ENCODE measurements around the gene BRAT1. TPM values are rescaled to one million over a fixed set of nuclear protein-coding genes. Genes with fewer than 3 reads are reported as not detected.

BRAT1 gene
- total RNA-seq (10 to 100 TPM; 22.5 to 24.7 TPM), polyA plus RNA-seq (ENCODE audit: insufficient read length in 6 of 6) (10 to 100 TPM; 26.2 to 41.4 (median 29.2) TPM)
- long read RNA-seq, donor 1, partial matches to known transcripts: 16 of 16 reads
- long read RNA-seq, donor 1, other reads (novel, unspliced or antisense): 0 of 16 reads
- long read RNA-seq, donor 2, partial matches to known transcripts: 0 of 3 reads
- long read RNA-seq, donor 2, other reads (novel, unspliced or antisense): 0 of 3 reads
- long read RNA-seq, donor 3, transcript BRAT1-201 (14 exons, 2,915 nt): major isoform, 5 of 5 reads
- long read RNA-seq, donor 3, partial matches to known transcripts: 0 of 5 reads
- long read RNA-seq, donor 3, other reads (novel, unspliced or antisense): 0 of 5 reads
- long read RNA-seq, donor 4, transcript BRAT1-201 (14 exons, 2,915 nt): major isoform, 8 of 26 reads
- long read RNA-seq, donor 4, partial matches to known transcripts: 11 of 26 reads
- long read RNA-seq, donor 4, other reads (novel, unspliced or antisense): 7 of 26 reads
- long read RNA-seq, donor 5, partial matches to known transcripts: 5 of 5 reads
- long read RNA-seq, donor 5, other reads (novel, unspliced or antisense): 0 of 5 reads
- long read RNA-seq, donor 6, partial matches to known transcripts: 0 of 3 reads
- long read RNA-seq, donor 6, other reads (novel, unspliced or antisense): 0 of 3 reads
- long read RNA-seq, donor 7, partial matches to known transcripts: 0 of 1 reads
- long read RNA-seq, donor 7, other reads (novel, unspliced or antisense): 0 of 1 reads
- long read RNA-seq, donor 8, partial matches to known transcripts: 165 of 167 reads
- long read RNA-seq, donor 8, other reads (novel, unspliced or antisense): 0 of 167 reads
- long read RNA-seq, donor 9: 0 reads
- long read RNA-seq, donor 10, transcript BRAT1-201 (14 exons, 2,915 nt): major isoform, 6 of 19 reads
- long read RNA-seq, donor 10, partial matches to known transcripts: 7 of 19 reads
- long read RNA-seq, donor 10, other reads (novel, unspliced or antisense): 6 of 19 reads
- long read RNA-seq, donor 11, partial matches to known transcripts: 0 of 3 reads
- long read RNA-seq, donor 11, other reads (novel, unspliced or antisense): 0 of 3 reads
- long read RNA-seq, donor 12, partial matches to known transcripts: 0 of 3 reads
- long read RNA-seq, donor 12, other reads (novel, unspliced or antisense): 0 of 3 reads

- DNase-seq: peak; percentile 90 to 100 (median 96)
- Histone ChIP-seq H3K36me3 (peaks cover 0 to 9% of the 10 kb centered on the region in 2 donors), H3K27me3 (no peaks in the 10 kb centered on the region), H3K4me1 (peaks cover 12 to 67% of the 10 kb centered on the region in 2 donors), H3K27ac (peak within 1 kb of the TSS; percentile 97 to 99), H3K4me3 (peak within 1 kb of the TSS; percentile 85 to 86), H3K9me3 (no peaks in the 10 kb centered on the region)
- intact Hi-C loops (cut with DNase I): no loop called here
- peak; percentile 93 for ATAC-seq
- TF ChIP-seq, protein P1, sequence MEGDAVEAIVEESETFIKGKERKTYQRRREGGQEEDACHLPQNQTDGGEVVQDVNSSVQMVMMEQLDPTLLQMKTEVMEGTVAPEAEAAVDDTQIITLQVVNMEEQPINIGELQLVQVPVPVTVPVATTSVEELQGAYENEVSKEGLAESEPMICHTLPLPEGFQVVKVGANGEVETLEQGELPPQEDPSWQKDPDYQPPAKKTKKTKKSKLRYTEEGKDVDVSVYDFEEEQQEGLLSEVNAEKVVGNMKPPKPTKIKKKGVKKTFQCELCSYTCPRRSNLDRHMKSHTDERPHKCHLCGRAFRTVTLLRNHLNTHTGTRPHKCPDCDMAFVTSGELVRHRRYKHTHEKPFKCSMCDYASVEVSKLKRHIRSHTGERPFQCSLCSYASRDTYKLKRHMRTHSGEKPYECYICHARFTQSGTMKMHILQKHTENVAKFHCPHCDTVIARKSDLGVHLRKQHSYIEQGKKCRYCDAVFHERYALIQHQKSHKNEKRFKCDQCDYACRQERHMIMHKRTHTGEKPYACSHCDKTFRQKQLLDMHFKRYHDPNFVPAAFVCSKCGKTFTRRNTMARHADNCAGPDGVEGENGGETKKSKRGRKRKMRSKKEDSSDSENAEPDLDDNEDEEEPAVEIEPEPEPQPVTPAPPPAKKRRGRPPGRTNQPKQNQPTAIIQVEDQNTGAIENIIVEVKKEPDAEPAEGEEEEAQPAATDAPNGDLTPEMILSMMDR (IDR thresholded peaks at IDR 0.05): peak in 1 of 2 donors; percentile 10
Measured at GRCh38 chr7:2555121-2556052, at the start of gene BRAT1. TSS of gene BRAT1 (minus strand) at chr7:2555524. CDS start at chr7:2554431, 1,093 bp downstream.

GRCh38 chr7:2604608-2605174, 49.4 kb upstream of the BRAT1 start:
- TF ChIP-seq, protein P1 (IDR thresholded peaks at IDR 0.05): no peak
- Histone ChIP-seq H3K36me3 (peaks cover 0 to 41% of the 10 kb centered on the region in 2 donors), H3K4me3 (no peak overlapping the region), H3K4me1 (peaks cover 5 to 49% of the 10 kb centered on the region in 2 donors), H3K9me3 (no peaks in the 10 kb centered on the region), H3K27me3 (no peaks in the 10 kb centered on the region), H3K27ac (no peak overlapping the region)
- intact Hi-C loops (cut with DNase I): no loop called here
- DNase-seq (peak in 1 of 4 donors; percentile 61), ATAC-seq (no peak)

DNA sequence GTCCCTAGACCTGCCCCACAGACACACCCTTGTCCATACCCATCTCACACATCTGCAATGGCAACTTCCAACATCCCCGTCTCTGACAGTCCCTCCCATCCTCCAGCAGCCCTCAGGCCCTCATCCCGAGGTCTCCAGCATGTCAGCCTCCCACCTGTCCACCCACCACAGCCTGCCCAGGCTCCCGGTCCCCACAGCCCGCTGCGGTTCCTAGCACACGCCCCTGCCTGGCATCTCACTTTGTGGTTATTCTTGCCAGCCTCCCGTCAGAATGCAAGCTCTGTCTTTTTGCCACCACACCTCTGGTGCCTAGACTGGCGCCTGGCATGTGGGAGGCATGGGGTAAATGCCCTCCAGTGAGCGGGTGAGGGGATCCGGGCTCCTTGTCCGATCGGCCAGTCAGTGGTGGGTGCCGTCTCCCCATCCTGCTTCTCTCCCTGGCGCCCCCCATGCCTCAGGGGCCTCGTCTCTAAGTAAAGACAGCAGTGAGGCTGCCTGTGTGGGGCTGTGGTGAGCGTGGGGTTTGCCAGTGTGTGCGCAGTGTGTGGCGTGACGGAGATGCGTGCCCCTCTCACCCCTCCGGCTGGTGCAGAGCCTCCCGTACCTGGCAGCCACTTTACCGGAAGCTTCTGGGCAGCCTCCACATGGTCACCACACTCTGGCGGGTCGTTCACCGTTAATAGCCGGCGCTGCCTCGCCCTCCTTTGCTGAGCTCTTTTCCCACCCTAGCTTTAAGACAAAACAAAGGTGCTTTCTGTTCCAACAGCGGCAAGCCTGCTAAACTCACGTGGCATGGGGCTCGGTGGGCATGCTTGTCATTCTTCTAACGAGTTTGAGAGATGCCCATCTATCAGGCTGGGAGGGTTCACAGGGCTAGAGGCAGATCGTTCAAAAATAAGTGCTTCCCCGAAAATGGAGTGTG, 48.0 kb upstream of the BRAT1 start:
- H3K27me3 ChIP-seq: no peaks in the 10 kb centered on the region
- TF ChIP-seq, protein P1 (IDR thresholded peaks at IDR 0.05): no peak
- peak in 1 of 4 donors; percentile 56 for DNase-seq
- ATAC-seq: no peak
- intact Hi-C loops (cut with DNase I): no loop called here
- peaks cover 0 to 55% of the 10 kb centered on the region in 2 donors for H3K36me3 ChIP-seq
- H3K4me1 ChIP-seq: peaks cover 5 to 41% of the 10 kb centered on the region in 2 donors
- no peak overlapping the region for H3K27ac ChIP-seq
- H3K9me3 ChIP-seq: no peaks in the 10 kb centered on the region
- H3K4me3 ChIP-seq: no peak overlapping the region

Measured in left lung (tissue), 14 donors.